PC-9 (cell line): ENCODE results near the gene ACSM4. TPM values are rescaled to one million over a fixed set of nuclear protein-coding genes. Genes with fewer than 3 reads are reported as not detected.

ENCODE experiments used
- BruUV-seq: library from RNA; stranded (reverse); fragments of 400-500 nt; replicated peaks from 2 replicates; lab custom pipeline; 2021; lab: Mats Ljungman, UMichigan
- CTCF ChIA-PET: fragments of 300-600 bp; sonication (Branson Sonifier 250); formaldehyde crosslinking; loops from one replicate; lab custom pipeline; 2022; ENCODE audit warnings: antibody characterized with exemption; lab: Charles Lee
- POLR2A ChIA-PET: fragments of 300-600 bp; sonication (Branson Sonifier 250); formaldehyde crosslinking; loops from one replicate; lab custom pipeline; 2022; ENCODE audit warnings: antibody characterized with exemption; ENCODE audit not compliant: unreplicated experiment; lab: Charles Lee
- DNase-seq, 2 experiments: peaks; one replicate each; pipeline versions ENCODE4 v3.0.0 to v3.0.0-alpha.2; 2015 to 2022; ENCODE audit warnings: mixed read lengths in 1 of 2
- H2AFZ ChIP-seq: fragments of 200-600 bp; sonication (generic); 2 replicates; pipeline ENCODE4 v1.8.1; 2017; ENCODE audit warnings: antibody characterized with exemption
- H3F3A ChIP-seq: fragments of 200-600 bp; sonication (generic); 2 replicates; pipeline ENCODE4 v1.8.1; 2017; ENCODE audit warnings: antibody characterized with exemption, mild to moderate bottlenecking, low read depth; ENCODE audit not compliant: insufficient read depth
- H3K27ac ChIP-seq: fragments of 200-600 bp; sonication (generic); 2 replicates; pipeline ENCODE4 v1.6.1; 2016; ENCODE audit warnings: mixed run types
- H3K27me3 ChIP-seq: fragments of 200-600 bp; sonication (generic); 2 replicates; pipeline ENCODE4 v1.6.1; 2016; ENCODE audit warnings: low read depth, mixed run types; ENCODE audit not compliant: insufficient read depth
- H3K36me3 ChIP-seq: fragments of 200-600 bp; sonication (generic); 2 replicates; pipeline ENCODE4 v1.6.1; 2016; ENCODE audit warnings: low read depth, mixed run types
- H3K4me1 ChIP-seq: fragments of 200-600 bp; sonication (generic); replicated peaks from 2 replicates; pipeline ENCODE4 v1.6.1; 2016; ENCODE audit warnings: mixed run types; ENCODE audit not compliant: insufficient read depth
- H3K4me2 ChIP-seq: fragments of 200-600 bp; sonication (generic); 2 replicates; pipeline ENCODE4 v1.6.1; 2017; ENCODE audit warnings: mixed run types
- H3K4me3 ChIP-seq: fragments of 200-600 bp; sonication (generic); 2 replicates; pipeline ENCODE4 v1.6.1; 2016; ENCODE audit warnings: mixed run types
- H3K79me2 ChIP-seq: fragments of 200-600 bp; sonication (generic); 2 replicates; pipeline ENCODE4 v1.6.1; 2017; ENCODE audit warnings: low read depth, mixed run types
- H3K9me2 ChIP-seq: fragments of 200-600 bp; sonication (generic); 2 replicates; pipeline ENCODE4 v1.8.1; 2017; ENCODE audit warnings: mild to moderate bottlenecking; ENCODE audit not compliant: insufficient read depth
- H3K9me3 ChIP-seq: fragments of 200-600 bp; sonication (generic); 2 replicates; pipeline ENCODE4 v1.8.1; 2016; ENCODE audit warnings: low read depth; ENCODE audit not compliant: insufficient read depth
- H4K20me1 ChIP-seq: fragments of 200-600 bp; sonication (generic); 2 replicates; pipeline ENCODE4 v1.8.1; 2017; ENCODE audit not compliant: insufficient read depth
- EZH2 ChIP-seq: fragments of 200-600 bp; sonication (generic); IDR thresholded peaks from 2 replicates; pipeline ENCODE4 v1.8.0; 2017; ENCODE audit warnings: antibody characterized with exemption, low read depth
- intact Hi-C: fragments of 100-400 bp; cut with micrococcal nuclease; formaldehyde crosslinking; loops from one replicate; pipeline ENCODE4 v1.10.0; 2022; ENCODE audit not compliant: unreplicated experiment
- total RNA-seq: library from RNA; stranded (reverse); gene quantifications from 2 replicates; pipeline ENCODE4 v1.2.3, GENCODE V29; 2021
- TF ChIP-seq, protein P1 (sequence below): fragments of 200-600 bp; sonication (generic); conservative IDR thresholded peaks from 2 replicates; pipeline ENCODE4 v1.6.1; 2017; ENCODE audit warnings: mixed run types, antibody characterized with exemption, mild to moderate bottlenecking, moderate library complexity

The ACSM4 gene
- total RNA-seq, 1 experiment from 2014 or later = not detected

DNA sequence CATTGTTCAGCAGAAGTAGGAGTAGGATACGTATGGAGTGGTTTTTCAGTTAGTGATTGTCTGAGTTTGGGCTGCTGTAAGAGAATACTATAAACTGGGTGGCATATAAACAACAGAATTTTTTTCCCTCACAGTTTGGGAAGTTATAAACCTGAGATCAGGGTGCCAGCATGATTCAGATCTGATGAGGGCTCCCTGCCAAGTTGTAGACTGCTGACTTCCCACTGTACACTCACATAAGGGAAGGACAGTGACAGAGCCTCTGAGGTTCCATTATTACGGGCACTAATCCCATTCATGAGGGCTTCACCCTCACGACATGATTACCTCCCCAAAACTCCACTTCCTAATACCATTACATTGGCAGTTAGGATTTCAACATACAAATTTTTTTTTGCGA, 50.7 kb downstream of the ACSM4 start:
- no peaks in the 10 kb centered on the region for H3F3A ChIP-seq
- no peak overlapping the region for H3K27ac ChIP-seq
- no peaks in the 10 kb centered on the region for H3K36me3 ChIP-seq
- TF ChIP-seq EZH2 = no peak
- TF ChIP-seq, protein P1, sequence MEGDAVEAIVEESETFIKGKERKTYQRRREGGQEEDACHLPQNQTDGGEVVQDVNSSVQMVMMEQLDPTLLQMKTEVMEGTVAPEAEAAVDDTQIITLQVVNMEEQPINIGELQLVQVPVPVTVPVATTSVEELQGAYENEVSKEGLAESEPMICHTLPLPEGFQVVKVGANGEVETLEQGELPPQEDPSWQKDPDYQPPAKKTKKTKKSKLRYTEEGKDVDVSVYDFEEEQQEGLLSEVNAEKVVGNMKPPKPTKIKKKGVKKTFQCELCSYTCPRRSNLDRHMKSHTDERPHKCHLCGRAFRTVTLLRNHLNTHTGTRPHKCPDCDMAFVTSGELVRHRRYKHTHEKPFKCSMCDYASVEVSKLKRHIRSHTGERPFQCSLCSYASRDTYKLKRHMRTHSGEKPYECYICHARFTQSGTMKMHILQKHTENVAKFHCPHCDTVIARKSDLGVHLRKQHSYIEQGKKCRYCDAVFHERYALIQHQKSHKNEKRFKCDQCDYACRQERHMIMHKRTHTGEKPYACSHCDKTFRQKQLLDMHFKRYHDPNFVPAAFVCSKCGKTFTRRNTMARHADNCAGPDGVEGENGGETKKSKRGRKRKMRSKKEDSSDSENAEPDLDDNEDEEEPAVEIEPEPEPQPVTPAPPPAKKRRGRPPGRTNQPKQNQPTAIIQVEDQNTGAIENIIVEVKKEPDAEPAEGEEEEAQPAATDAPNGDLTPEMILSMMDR = no peak
- intact Hi-C loops = no loop called here
- H3K79me2 ChIP-seq = no peaks in the 10 kb centered on the region
- no peak overlapping the region for H2AFZ ChIP-seq
- H3K27me3 ChIP-seq = no peaks in the 10 kb centered on the region
- no peaks in the 10 kb centered on the region for H3K9me3 ChIP-seq
- H3K4me3 ChIP-seq = no peak overlapping the region
- no peak overlapping the region for H3K4me2 ChIP-seq
- H3K4me1 ChIP-seq = no peaks in the 10 kb centered on the region
- CTCF ChIA-PET = no interaction called here
- DNase-seq = no peak
- H4K20me1 ChIP-seq = no peaks in the 10 kb centered on the region
- no TSS peak for BruUV-seq
- POLR2A ChIA-PET = no interaction called here
- H3K9me2 ChIP-seq = no peaks in the 10 kb centered on the region

- no peaks in the 10 kb centered on the region for H3K9me3 ChIP-seq
- TF ChIP-seq EZH2 = no peak
- TF ChIP-seq, protein P1 = no peak
- H4K20me1 ChIP-seq = no peaks in the 10 kb centered on the region
- no peak overlapping the region for H3K27ac ChIP-seq
- H3K9me2 ChIP-seq = no peaks in the 10 kb centered on the region
- ChIA-PET POLR2A (no interaction called here), CTCF (no interaction called here)
- H3K79me2 ChIP-seq = no peaks in the 10 kb centered on the region
- no peaks in the 10 kb centered on the region for H3K36me3 ChIP-seq
- H3K4me2 ChIP-seq = no peak overlapping the region
- H2AFZ ChIP-seq = no peak overlapping the region
- H3K27me3 ChIP-seq = no peaks in the 10 kb centered on the region
- intact Hi-C loops = no loop called here
- H3K4me1 ChIP-seq = no peaks in the 10 kb centered on the region
- H3K4me3 ChIP-seq = no peak overlapping the region
- no TSS peak for BruUV-seq
- DNase-seq = no peak
- no peaks in the 10 kb centered on the region for H3F3A ChIP-seq
These were observed 57.4 kb downstream of the ACSM4 start for GRCh38 chr12:7361265-7361664.

GRCh38 chr12:7362734-7363133, 58.9 kb downstream of the ACSM4 start:
- CTCF ChIA-PET = no interaction called here
- BruUV-seq = no TSS peak
- intact Hi-C loops = no loop called here

More at GRCh38 chr12:7362734-7363133, 58.9 kb downstream of the ACSM4 start:
- H3K27ac ChIP-seq = no peak overlapping the region
- POLR2A ChIA-PET = no interaction called here
- no peaks in the 10 kb centered on the region for H3K4me1 ChIP-seq
- no peak overlapping the region for H3K4me2 ChIP-seq
- TF ChIP-seq, protein P1 = no peak
- no peak for TF ChIP-seq EZH2
- no peak overlapping the region for H2AFZ ChIP-seq
- H3K4me3 ChIP-seq = no peak overlapping the region
- H3K36me3 ChIP-seq = no peaks in the 10 kb centered on the region
- H3K27me3 ChIP-seq = no peaks in the 10 kb centered on the region
- no peak for DNase-seq
- H3F3A ChIP-seq = no peaks in the 10 kb centered on the region
- H3K79me2 ChIP-seq = no peaks in the 10 kb centered on the region
- no peaks in the 10 kb centered on the region for H3K9me2 ChIP-seq
- H4K20me1 ChIP-seq = no peaks in the 10 kb centered on the region
- no peaks in the 10 kb centered on the region for H3K9me3 ChIP-seq
